Hippocampal formation (tissue), 2 donors: ENCODE results near the gene COPS9.
A peak's percentile ranks its signal among the peaks of the same experiment; 100 is the strongest.

Experiments
- DNase-seq, 2 donors: peaks; one replicate each; lab custom pipeline; 2025; lab: John Stamatoyannopoulos, UW

COPS9 gene

GRCh38 chr2:240136013-240136670 is at the start of gene COPS9:
Gene COPS9 (minus strand): TSS chr2:240136305. CDS start chr2:240136284, 21 bp downstream.
- DNase-seq, result peak; percentile 79 to 83

- no peak for DNase-seq
These were observed 48.6 kb upstream of the COPS9 start for GRCh38 chr2:240184656-240185055.

- DNase-seq, result no peak
These were observed 47.9 kb upstream of the COPS9 start for GRCh38 chr2:240183875-240184590.

GRCh38 chr2:240183006-240183874 is 47.1 kb upstream of the COPS9 start:
- no peak for DNase-seq

GRCh38 chr2:240182476-240182875 is 46.4 kb upstream of the COPS9 start:
- no peak for DNase-seq

- DNase-seq, result no peak
These were observed 45.9 kb upstream of the COPS9 start for GRCh38 chr2:240182001-240182400.

GRCh38 chr2:240179941-240180666 is 44.0 kb upstream of the COPS9 start:
- no peak for DNase-seq

- no peak for DNase-seq
These were observed 43.2 kb upstream of the COPS9 start for GRCh38 chr2:240179186-240179815.

GRCh38 chr2:240178564-240178963 is 42.5 kb upstream of the COPS9 start:
- no peak for DNase-seq

- no peak for DNase-seq
These were observed 38.4 kb upstream of the COPS9 start for GRCh38 chr2:240174496-240174895.

- no peak for DNase-seq
These were observed 36.2 kb upstream of the COPS9 start for GRCh38 chr2:240172071-240172895.

- no peak for DNase-seq
These were observed 34.8 kb upstream of the COPS9 start for GRCh38 chr2:240170883-240171282.

GRCh38 chr2:240170354-240170735 is 34.2 kb upstream of the COPS9 start:
- DNase-seq, result no peak

- DNase-seq, result no peak
These were observed 33.6 kb upstream of the COPS9 start for GRCh38 chr2:240169486-240170353.

- no peak for DNase-seq
These were observed 32.6 kb upstream of the COPS9 start for GRCh38 chr2:240168546-240169361.

GRCh38 chr2:240168041-240168440 is 31.9 kb upstream of the COPS9 start:
- no peak for DNase-seq

GRCh38 chr2:240167588-240167880 is 31.4 kb upstream of the COPS9 start:
- no peak for DNase-seq

- DNase-seq, result no peak
These were observed 30.9 kb upstream of the COPS9 start for GRCh38 chr2:240166761-240167587.
